Neural cell (in vitro differentiated cells): ENCODE results near the gene GAN. TPM values are rescaled to one million over a fixed set of nuclear protein-coding genes. Genes with fewer than 3 reads are reported as not detected.

Experiments used
- H2AFZ ChIP-seq: fragments of 200-600, 300-800 bp; sonication (generic), shearing (Covaris generic); 2 replicates; pipeline ENCODE4 v1.6.0; 2014; ENCODE audit warnings: low read depth, mild to moderate bottlenecking, antibody characterized with exemption, low read length, moderate library complexity
- H3F3A ChIP-seq: fragments of 200-600 bp; shearing (Covaris generic); 2 replicates; pipeline ENCODE4 v1.6.1; 2016; ENCODE audit warnings: mild to moderate bottlenecking, moderate library complexity, mixed read lengths, antibody characterized with exemption, low read length; ENCODE audit not compliant: insufficient read depth, poor library complexity, severe bottlenecking
- H3K27ac ChIP-seq: fragments of 200-600, 300-800 bp; sonication (generic), shearing (Covaris generic); 2 replicates; pipeline ENCODE4 v1.5.1; 2014; ENCODE audit warnings: mild to moderate bottlenecking, low read length, moderate library complexity
- H3K27me3 ChIP-seq: fragments of 300-800, 200-600 bp; sonication (generic), shearing (Covaris generic); 2 replicates; pipeline ENCODE4 v1.6.0; 2014; ENCODE audit warnings: mild to moderate bottlenecking, low read depth, low read length, moderate library complexity; ENCODE audit not compliant: insufficient read depth
- H3K36me3 ChIP-seq: fragments of 300-800, 200-600 bp; sonication (generic), shearing (Covaris generic); 2 replicates; pipeline ENCODE4 v1.5.1; 2014; ENCODE audit warnings: mild to moderate bottlenecking, antibody characterized with exemption, low read length, moderate library complexity; ENCODE audit not compliant: insufficient read depth
- H3K4me2 ChIP-seq: fragments of 300-800, 200-600 bp; sonication (generic), shearing (Covaris generic); 2 replicates; pipeline ENCODE4 v1.6.0; 2014; ENCODE audit warnings: mild to moderate bottlenecking, low read length
- H3K4me3 ChIP-seq: fragments of 300-800, 200-600 bp; sonication (generic), shearing (Covaris generic); 2 replicates; pipeline ENCODE4 v1.5.1; 2014; ENCODE audit warnings: mild to moderate bottlenecking, low read length, moderate library complexity
- H3K79me2 ChIP-seq: fragments of 200-600 bp; shearing (Covaris generic); replicated peaks from 2 replicates; pipeline ENCODE4 v1.6.0; 2014; ENCODE audit warnings: mild to moderate bottlenecking, low read length, moderate library complexity; ENCODE audit not compliant: insufficient read depth
- H3K9ac ChIP-seq: fragments of 300-800, 200-600 bp; sonication (generic), shearing (Covaris generic); 2 replicates; pipeline ENCODE4 v1.6.1; 2016; ENCODE audit warnings: mild to moderate bottlenecking, low read length, mixed read lengths
- H3K9me2 ChIP-seq: fragments of 200-600 bp; shearing (Covaris generic); 2 replicates; pipeline ENCODE4 v1.6.1; 2016; ENCODE audit warnings: mild to moderate bottlenecking, low read length, mixed read lengths; ENCODE audit not compliant: insufficient read depth
- H3K9me3 ChIP-seq: fragments of 200-600, 300-800 bp; sonication (generic), shearing (Covaris generic); 2 replicates; pipeline ENCODE4 v1.6.1; 2016; ENCODE audit warnings: mild to moderate bottlenecking, mixed run types, low read length, moderate library complexity, mixed read lengths
- H4K20me1 ChIP-seq: fragments of 200-600 bp; shearing (Covaris generic); 2 replicates; pipeline ENCODE4 v1.6.1; 2016; ENCODE audit warnings: mild to moderate bottlenecking, mixed run types; ENCODE audit not compliant: insufficient read depth
- CTCF ChIP-seq: fragments of 450-650 bp; IDR thresholded peaks from 2 replicates; pipeline ENCODE4 v1.5.1; 2014; ENCODE audit warnings: antibody characterized with exemption, mild to moderate bottlenecking, moderate library complexity; ENCODE audit not compliant: poor library complexity, severe bottlenecking
- EP300 ChIP-seq: fragments of 450-650 bp; conservative IDR thresholded peaks from 2 replicates; pipeline ENCODE4 v1.6.1; 2014; ENCODE audit warnings: antibody characterized with exemption, mild to moderate bottlenecking, moderate library complexity; ENCODE audit not compliant: poor library complexity, severe bottlenecking
- EZH2 ChIP-seq: fragments of 200-600, 300-800 bp; shearing (Covaris generic), sonication (generic); IDR thresholded peaks from 2 replicates; pipeline ENCODE4 v1.6.1; 2014; ENCODE audit warnings: antibody characterized with exemption, low read length, borderline replicate concordance, mild to moderate bottlenecking; ENCODE audit not compliant: insufficient read depth, poor library complexity, severe bottlenecking
- MXI1 ChIP-seq: fragments of 450-650 bp; conservative IDR thresholded peaks from 2 replicates; pipeline ENCODE4 v1.6.1; 2014; ENCODE audit warnings: antibody characterized with exemption, mild to moderate bottlenecking; ENCODE audit not compliant: poor library complexity, severe bottlenecking
- POLR2AphosphoS5 ChIP-seq: IDR thresholded peaks from 2 replicates; pipeline ENCODE4 v1.6.1; 2012
- RAD21 ChIP-seq: fragments of 450-650 bp; conservative IDR thresholded peaks from 2 replicates; pipeline ENCODE4 v1.6.1; 2014; ENCODE audit warnings: antibody characterized with exemption, mild to moderate bottlenecking, moderate library complexity
- REST ChIP-seq: IDR thresholded peaks from 2 replicates; pipeline ENCODE4 v1.6.1; 2012; ENCODE audit warnings: borderline replicate concordance
- SMC3 ChIP-seq: fragments of 450-650 bp; conservative IDR thresholded peaks from 2 replicates; pipeline ENCODE4 v1.6.1; 2014; ENCODE audit warnings: antibody characterized with exemption, mild to moderate bottlenecking, moderate library complexity; ENCODE audit not compliant: poor library complexity
- TAF1 ChIP-seq: IDR thresholded peaks from 2 replicates; pipeline ENCODE4 v1.6.1; 2012; ENCODE audit warnings: low read depth
- polyA plus RNA-seq: library from polyadenylated mRNA; depleted of rRNA; stranded (reverse); fragments of >200 nt; gene quantifications from 2 replicates; pipeline ENCODE4 v1.2.3, GENCODE V29; 2014

Gene GAN
- polyA plus RNA-seq, 1 donor from 2014 or later, result 9.1 TPM

GRCh38 chr16:81268509-81268908 lies 46.3 kb upstream of the GAN start:
- Histone ChIP-seq H3K79me2 (no peaks in the 10 kb centered on the region), H3K9ac (no peak overlapping the region), H2AFZ (no peak overlapping the region), H3F3A (no peaks in the 10 kb centered on the region), H3K4me3 (no peak overlapping the region), H3K27ac (no peak overlapping the region), H3K36me3 (no peaks in the 10 kb centered on the region), H3K4me2 (no peak overlapping the region), H3K27me3 (no peaks in the 10 kb centered on the region), H3K9me3 (no peaks in the 10 kb centered on the region), H3K9me2 (no peaks in the 10 kb centered on the region), H4K20me1 (no peaks in the 10 kb centered on the region)
- no peak for TF ChIP-seq EZH2
- TF ChIP-seq EP300, result no peak
- no peak for TF ChIP-seq POLR2AphosphoS5
- TF ChIP-seq RAD21, result no peak
- TF ChIP-seq REST, result no peak
- TF ChIP-seq SMC3, result no peak
- no peak for TF ChIP-seq CTCF
- TF ChIP-seq TAF1, result no peak
- TF ChIP-seq MXI1, result no peak

- Histone ChIP-seq H3K4me3 (no peak overlapping the region), H3K9ac (no peak overlapping the region), H4K20me1 (no peaks in the 10 kb centered on the region), H3K27ac (no peak overlapping the region), H3K36me3 (no peaks in the 10 kb centered on the region), H3K9me3 (no peaks in the 10 kb centered on the region), H3K4me2 (no peak overlapping the region), H3K27me3 (no peaks in the 10 kb centered on the region), H3K79me2 (no peaks in the 10 kb centered on the region), H3K9me2 (no peaks in the 10 kb centered on the region), H2AFZ (no peak overlapping the region), H3F3A (no peaks in the 10 kb centered on the region)
- TF ChIP-seq REST, result no peak
- no peak for TF ChIP-seq SMC3
- no peak for TF ChIP-seq POLR2AphosphoS5
- TF ChIP-seq EZH2, result no peak
Measured at GRCh38 chr16:81273223-81273950, 41.4 kb upstream of the GAN start.
